ENCODE results near the gene DOCK10. TPM values are rescaled to one million over a fixed set of nuclear protein-coding genes. Genes with fewer than 3 reads are reported as not detected.

Gene DOCK10
- total RNA-seq, 1 experiment from 2014 or later = 28.9 TPM

DNA sequence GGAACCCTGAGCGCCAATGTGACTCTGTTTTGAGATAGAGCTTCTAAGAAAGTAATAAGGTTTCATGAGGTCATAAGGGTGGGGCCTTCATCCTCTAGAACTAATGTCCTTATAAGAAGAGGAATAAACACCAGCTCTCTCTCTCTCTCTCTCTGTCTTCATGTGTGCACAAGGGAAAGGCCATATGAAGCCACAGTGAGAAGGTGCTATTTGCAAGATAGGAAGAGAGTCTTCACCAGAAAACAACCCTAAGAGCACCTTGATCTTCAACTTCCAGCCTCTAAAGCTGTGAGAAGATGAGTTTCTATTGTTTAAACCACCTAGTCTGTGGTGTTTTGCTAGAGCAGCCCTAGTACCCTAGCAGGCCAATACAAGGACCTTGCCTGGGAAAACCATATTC lies 55.8 kb downstream of the DOCK10 start:
- DNase-seq = no peak
- H3K9me3 ChIP-seq (ENCODE audit: insufficient read depth, low read depth) = no peaks in the 10 kb centered on the region
- H2AFZ ChIP-seq = no peak overlapping the region
- no peak overlapping the region for H3K27ac ChIP-seq
- H3K36me3 ChIP-seq (ENCODE audit: low read depth) = no peaks in the 10 kb centered on the region
- H3K9me2 ChIP-seq (ENCODE audit: insufficient read depth) = peaks cover 3% of the 10 kb centered on the region; the same call in 1 of the 2 replicates
- H3K4me2 ChIP-seq = no peak overlapping the region
- H3K4me3 ChIP-seq = no peak overlapping the region
- H3K4me1 ChIP-seq (replicated peaks; ENCODE audit: insufficient read depth) = no peaks in the 10 kb centered on the region
- no peaks in the 10 kb centered on the region for H4K20me1 ChIP-seq (ENCODE audit: insufficient read depth)
- 0 out of 2 replicates have a peak, but pooled peaks cover 5% of the 10 kb centered on the region for H3K27me3 ChIP-seq (ENCODE audit: insufficient read depth, low read depth)
- POLR2A ChIA-PET (ENCODE audit: unreplicated experiment) = no interaction called here
- H3K79me2 ChIP-seq (ENCODE audit: low read depth) = no peaks in the 10 kb centered on the region
- no peaks in the 10 kb centered on the region for H3F3A ChIP-seq (ENCODE audit: insufficient read depth, low read depth)
- intact Hi-C loops (cut with micrococcal nuclease; ENCODE audit: unreplicated experiment) = no loop called here
- CTCF ChIA-PET = no interaction called here
- TF ChIP-seq EZH2 (IDR thresholded peaks at IDR 0.05; ENCODE audit: low read depth) = no peak
- TF ChIP-seq, protein P1, sequence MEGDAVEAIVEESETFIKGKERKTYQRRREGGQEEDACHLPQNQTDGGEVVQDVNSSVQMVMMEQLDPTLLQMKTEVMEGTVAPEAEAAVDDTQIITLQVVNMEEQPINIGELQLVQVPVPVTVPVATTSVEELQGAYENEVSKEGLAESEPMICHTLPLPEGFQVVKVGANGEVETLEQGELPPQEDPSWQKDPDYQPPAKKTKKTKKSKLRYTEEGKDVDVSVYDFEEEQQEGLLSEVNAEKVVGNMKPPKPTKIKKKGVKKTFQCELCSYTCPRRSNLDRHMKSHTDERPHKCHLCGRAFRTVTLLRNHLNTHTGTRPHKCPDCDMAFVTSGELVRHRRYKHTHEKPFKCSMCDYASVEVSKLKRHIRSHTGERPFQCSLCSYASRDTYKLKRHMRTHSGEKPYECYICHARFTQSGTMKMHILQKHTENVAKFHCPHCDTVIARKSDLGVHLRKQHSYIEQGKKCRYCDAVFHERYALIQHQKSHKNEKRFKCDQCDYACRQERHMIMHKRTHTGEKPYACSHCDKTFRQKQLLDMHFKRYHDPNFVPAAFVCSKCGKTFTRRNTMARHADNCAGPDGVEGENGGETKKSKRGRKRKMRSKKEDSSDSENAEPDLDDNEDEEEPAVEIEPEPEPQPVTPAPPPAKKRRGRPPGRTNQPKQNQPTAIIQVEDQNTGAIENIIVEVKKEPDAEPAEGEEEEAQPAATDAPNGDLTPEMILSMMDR (conservative IDR thresholded peaks at IDR 0.05) = no peak
- no TSS peak for BruUV-seq (replicated peaks)

- Histone ChIP-seq H3K4me1 (replicated peaks; ENCODE audit: insufficient read depth) (no peaks in the 10 kb centered on the region), H2AFZ (no peak overlapping the region), H3K79me2 (ENCODE audit: low read depth) (no peaks in the 10 kb centered on the region), H3K9me3 (ENCODE audit: insufficient read depth, low read depth) (no peaks in the 10 kb centered on the region), H4K20me1 (ENCODE audit: insufficient read depth) (no peaks in the 10 kb centered on the region), H3K27me3 (ENCODE audit: insufficient read depth, low read depth) (0 out of 2 replicates have a peak, but pooled peaks cover 5% of the 10 kb centered on the region), H3F3A (ENCODE audit: insufficient read depth, low read depth) (no peaks in the 10 kb centered on the region), H3K36me3 (ENCODE audit: low read depth) (no peaks in the 10 kb centered on the region), H3K27ac (no peak overlapping the region), H3K4me2 (no peak overlapping the region), H3K9me2 (ENCODE audit: insufficient read depth) (peaks cover 3% of the 10 kb centered on the region; the same call in 1 of the 2 replicates), H3K4me3 (no peak overlapping the region)
- DNase-seq = no peak
- POLR2A ChIA-PET (ENCODE audit: unreplicated experiment) = no interaction called here
- intact Hi-C loops (cut with micrococcal nuclease; ENCODE audit: unreplicated experiment) = no loop called here
- CTCF ChIA-PET = no interaction called here
- TF ChIP-seq, protein P1 (conservative IDR thresholded peaks at IDR 0.05) = no peak
- no peak for TF ChIP-seq EZH2 (IDR thresholded peaks at IDR 0.05; ENCODE audit: low read depth)
- BruUV-seq (replicated peaks) = no TSS peak
Observed at GRCh38 chr2:224984637-224985036, 57.6 kb downstream of the DOCK10 start.

GRCh38 chr2:224983712-224984554 lies 58.3 kb downstream of the DOCK10 start:
- intact Hi-C loops (cut with micrococcal nuclease; ENCODE audit: unreplicated experiment) = no loop called here
- POLR2A ChIA-PET (ENCODE audit: unreplicated experiment) = no interaction called here
- no peak for DNase-seq

More at GRCh38 chr2:224983712-224984554, 58.3 kb downstream of the DOCK10 start:
- Histone ChIP-seq H3K4me3 (no peak overlapping the region), H3K27ac (no peak overlapping the region), H4K20me1 (ENCODE audit: insufficient read depth) (no peaks in the 10 kb centered on the region), H3K4me2 (no peak overlapping the region), H3K9me3 (ENCODE audit: insufficient read depth, low read depth) (no peaks in the 10 kb centered on the region), H3K9me2 (ENCODE audit: insufficient read depth) (peaks cover 3% of the 10 kb centered on the region; the same call in 1 of the 2 replicates), H3K27me3 (ENCODE audit: insufficient read depth, low read depth) (0 out of 2 replicates have a peak, but pooled peaks cover under 1% of the 10 kb centered on the region), H3K79me2 (ENCODE audit: low read depth) (no peaks in the 10 kb centered on the region), H3K36me3 (ENCODE audit: low read depth) (no peaks in the 10 kb centered on the region), H2AFZ (no peak overlapping the region), H3K4me1 (replicated peaks; ENCODE audit: insufficient read depth) (no peaks in the 10 kb centered on the region), H3F3A (ENCODE audit: insufficient read depth, low read depth) (no peaks in the 10 kb centered on the region)
- TF ChIP-seq EZH2 (IDR thresholded peaks at IDR 0.05; ENCODE audit: low read depth) = no peak
- TF ChIP-seq, protein P1 (conservative IDR thresholded peaks at IDR 0.05) = no peak
- CTCF ChIA-PET = no interaction called here
- BruUV-seq (replicated peaks) = no TSS peak

Measured in PC-9 (cell line).